Nephron progenitor cell (in vitro differentiated cells): Measurements from ENCODE around the gene ASAP2.
"Not testable (repeated sequence)": the region's sequence is repeated elsewhere in the genome, so short reads cannot be mapped to it uniquely, and the experiment has no call there.

ENCODE experiments used
- DNase-seq: peaks from one replicate; pipeline ENCODE4 v3.0.0; 2021
- H3K27ac Mint-ChIP-seq: 2 replicates; pipeline ENCODE4 v1.8.0; 2021; ENCODE audit warnings: mild to moderate bottlenecking, moderate library complexity, mixed read lengths
- H3K27me3 Mint-ChIP-seq: 2 replicates; pipeline ENCODE4 v1.8.0; 2021; ENCODE audit warnings: mild to moderate bottlenecking, low read depth, mixed read lengths; ENCODE audit not compliant: poor library complexity
- H3K36me3 Mint-ChIP-seq: 2 replicates; pipeline ENCODE4 v1.8.0; 2021; ENCODE audit warnings: low read depth, mixed read lengths
- H3K4me1 Mint-ChIP-seq: 2 replicates; pipeline ENCODE4 v1.8.0; 2021; ENCODE audit warnings: mixed read lengths
- H3K4me3 Mint-ChIP-seq: 2 replicates; pipeline ENCODE4 v1.8.0; 2021; ENCODE audit warnings: mild to moderate bottlenecking, moderate library complexity, mixed read lengths
- H3K9me3 Mint-ChIP-seq: 2 replicates; pipeline ENCODE4 v1.8.0; 2021; ENCODE audit warnings: mild to moderate bottlenecking, moderate library complexity, mixed read lengths
- TF ChIP-seq, protein P1 (sequence below): fragments of 200-600 bp; sonication (generic); IDR thresholded peaks from 2 replicates; pipeline ENCODE4 v1.5.0; 2021; ENCODE audit warnings: antibody characterized with exemption

Gene ASAP2

GRCh38 chr2:9212010-9212635, 5.5 kb downstream of the ASAP2 start:
- H3K4me3 Mint-ChIP-seq, result no peak overlapping the region
- no peak overlapping the region for H3K27ac Mint-ChIP-seq

DNA sequence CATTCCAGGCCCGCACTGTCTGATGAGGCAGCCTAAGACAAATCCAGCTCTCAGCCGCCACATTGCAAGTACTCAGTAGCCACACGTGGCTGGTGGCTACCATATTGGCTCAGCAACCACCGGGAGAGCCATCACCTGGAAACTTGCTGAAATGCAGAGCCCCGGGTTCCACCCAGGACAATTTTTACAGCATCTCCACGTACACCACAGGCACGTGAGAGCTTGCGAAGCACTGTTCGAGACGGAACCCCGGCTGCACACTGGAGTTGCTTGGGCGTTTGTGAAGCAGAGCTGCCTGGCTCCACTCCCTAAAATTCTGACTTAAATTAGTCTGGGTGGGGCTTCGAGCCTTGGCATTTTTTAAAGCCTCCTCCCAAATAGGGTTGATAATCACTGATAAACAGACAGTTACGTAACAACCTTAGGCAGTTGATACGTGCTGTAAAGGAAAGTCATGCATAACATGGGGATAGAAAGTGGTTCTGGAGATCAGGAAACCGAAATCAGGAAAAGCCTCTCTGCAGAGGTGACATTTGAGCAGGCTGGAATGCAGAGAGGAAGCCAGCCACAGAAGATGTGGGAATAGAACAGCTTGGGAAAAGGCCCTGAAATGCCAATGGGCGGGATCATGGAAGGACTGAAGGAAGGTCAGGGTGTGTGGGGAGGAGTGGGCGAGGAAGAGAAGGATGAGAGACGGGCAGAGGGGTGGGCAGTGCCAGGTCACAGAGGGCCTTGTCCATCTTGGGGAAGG, 6.2 kb downstream of the ASAP2 start:
- Mint-ChIP-seq H3K4me1 (peaks cover 57% of the 10 kb centered on the region), H3K27me3 (peaks cover 3% of the 10 kb centered on the region), H3K9me3 (no peaks in the 10 kb centered on the region), H3K36me3 (peaks cover 25% of the 10 kb centered on the region), H3K27ac (peak overlapping the region; percentile 64), H3K4me3 (no peak overlapping the region)
- TF ChIP-seq, protein P1, sequence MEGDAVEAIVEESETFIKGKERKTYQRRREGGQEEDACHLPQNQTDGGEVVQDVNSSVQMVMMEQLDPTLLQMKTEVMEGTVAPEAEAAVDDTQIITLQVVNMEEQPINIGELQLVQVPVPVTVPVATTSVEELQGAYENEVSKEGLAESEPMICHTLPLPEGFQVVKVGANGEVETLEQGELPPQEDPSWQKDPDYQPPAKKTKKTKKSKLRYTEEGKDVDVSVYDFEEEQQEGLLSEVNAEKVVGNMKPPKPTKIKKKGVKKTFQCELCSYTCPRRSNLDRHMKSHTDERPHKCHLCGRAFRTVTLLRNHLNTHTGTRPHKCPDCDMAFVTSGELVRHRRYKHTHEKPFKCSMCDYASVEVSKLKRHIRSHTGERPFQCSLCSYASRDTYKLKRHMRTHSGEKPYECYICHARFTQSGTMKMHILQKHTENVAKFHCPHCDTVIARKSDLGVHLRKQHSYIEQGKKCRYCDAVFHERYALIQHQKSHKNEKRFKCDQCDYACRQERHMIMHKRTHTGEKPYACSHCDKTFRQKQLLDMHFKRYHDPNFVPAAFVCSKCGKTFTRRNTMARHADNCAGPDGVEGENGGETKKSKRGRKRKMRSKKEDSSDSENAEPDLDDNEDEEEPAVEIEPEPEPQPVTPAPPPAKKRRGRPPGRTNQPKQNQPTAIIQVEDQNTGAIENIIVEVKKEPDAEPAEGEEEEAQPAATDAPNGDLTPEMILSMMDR, result no peak
- DNase-seq, result no peak

More at GRCh38 chr2:9212010-9212635, 5.5 kb downstream of the ASAP2 start:
- no peak for DNase-seq
- H3K27me3 Mint-ChIP-seq, result peaks cover 3% of the 10 kb centered on the region
- H3K4me1 Mint-ChIP-seq, result peaks cover 54% of the 10 kb centered on the region
- no peaks in the 10 kb centered on the region for H3K9me3 Mint-ChIP-seq
- peaks cover 18% of the 10 kb centered on the region for H3K36me3 Mint-ChIP-seq
- TF ChIP-seq, protein P1, result no peak

GRCh38 chr2:9213477-9214051, 7.0 kb downstream of the ASAP2 start:
- Mint-ChIP-seq H3K4me3 (no peak overlapping the region), H3K9me3 (no peaks in the 10 kb centered on the region), H3K4me1 (peaks cover 56% of the 10 kb centered on the region), H3K27ac (no peak overlapping the region), H3K36me3 (peaks cover 32% of the 10 kb centered on the region), H3K27me3 (peaks cover 3% of the 10 kb centered on the region)
- TF ChIP-seq, protein P1, result no peak
- no peak for DNase-seq

DNA sequence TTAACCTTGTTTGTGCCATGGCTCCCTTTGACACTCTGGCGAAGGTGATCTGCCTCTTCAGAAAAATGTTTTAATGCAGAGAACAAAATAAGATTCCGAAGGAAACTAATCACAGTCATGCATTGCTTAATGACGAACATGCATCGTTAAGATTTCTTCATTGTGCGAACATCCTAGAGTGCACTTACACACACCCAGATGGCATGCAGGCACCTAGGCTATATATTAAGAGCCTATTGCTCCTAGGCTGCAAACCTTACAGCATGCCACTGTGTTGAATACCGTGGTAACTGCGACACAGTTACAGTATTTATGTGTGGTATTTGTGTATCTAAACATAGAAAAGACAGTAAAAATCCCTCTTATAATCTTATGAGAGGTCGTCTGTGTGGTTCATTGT, 8.3 kb downstream of the ASAP2 start:
- no peak for DNase-seq
- H3K4me1 Mint-ChIP-seq, result peaks cover 55% of the 10 kb centered on the region
- no peak overlapping the region for H3K27ac Mint-ChIP-seq
- H3K4me3 Mint-ChIP-seq, result no peak overlapping the region
- H3K36me3 Mint-ChIP-seq, result peaks cover 43% of the 10 kb centered on the region
- TF ChIP-seq, protein P1, result no peak
- H3K27me3 Mint-ChIP-seq, result peaks cover 3% of the 10 kb centered on the region
- H3K9me3 Mint-ChIP-seq, result no peaks in the 10 kb centered on the region

GRCh38 chr2:9215680-9216079, 9.1 kb downstream of the ASAP2 start:
- no peak overlapping the region for H3K27ac Mint-ChIP-seq
- no peak overlapping the region for H3K4me3 Mint-ChIP-seq
- H3K27me3 Mint-ChIP-seq, result no peaks in the 10 kb centered on the region
- peaks cover 49% of the 10 kb centered on the region for H3K4me1 Mint-ChIP-seq
- TF ChIP-seq, protein P1, result no peak
- H3K9me3 Mint-ChIP-seq, result peaks cover 6% of the 10 kb centered on the region
- peaks cover 44% of the 10 kb centered on the region for H3K36me3 Mint-ChIP-seq
- no peak for DNase-seq

GRCh38 chr2:9216143-9216542, 9.5 kb downstream of the ASAP2 start:
- not testable (repeated sequence) for H3K27ac Mint-ChIP-seq

More at GRCh38 chr2:9216143-9216542, 9.5 kb downstream of the ASAP2 start:
- peaks cover 48% of the 10 kb centered on the region for H3K36me3 Mint-ChIP-seq
- not testable (repeated sequence) for H3K4me3 Mint-ChIP-seq, H3K27me3 Mint-ChIP-seq, DNase-seq
- H3K9me3 Mint-ChIP-seq, result peaks cover 11% of the 10 kb centered on the region
- peaks cover 49% of the 10 kb centered on the region for H3K4me1 Mint-ChIP-seq
